Dedifferentiated amniotic fluid mesenchymal stem cell (primary cell): ENCODE data around the gene IL10RA.
"Not testable (repeated sequence)": the region's sequence is repeated elsewhere in the genome, so short reads cannot be mapped to it uniquely, and the experiment has no call there.

Experiments
- DNase-seq: peaks from one replicate; pipeline ENCODE4 v3.0.0-alpha.2; 2016; ENCODE audit errors: extremely low spot score

Gene IL10RA

DNA sequence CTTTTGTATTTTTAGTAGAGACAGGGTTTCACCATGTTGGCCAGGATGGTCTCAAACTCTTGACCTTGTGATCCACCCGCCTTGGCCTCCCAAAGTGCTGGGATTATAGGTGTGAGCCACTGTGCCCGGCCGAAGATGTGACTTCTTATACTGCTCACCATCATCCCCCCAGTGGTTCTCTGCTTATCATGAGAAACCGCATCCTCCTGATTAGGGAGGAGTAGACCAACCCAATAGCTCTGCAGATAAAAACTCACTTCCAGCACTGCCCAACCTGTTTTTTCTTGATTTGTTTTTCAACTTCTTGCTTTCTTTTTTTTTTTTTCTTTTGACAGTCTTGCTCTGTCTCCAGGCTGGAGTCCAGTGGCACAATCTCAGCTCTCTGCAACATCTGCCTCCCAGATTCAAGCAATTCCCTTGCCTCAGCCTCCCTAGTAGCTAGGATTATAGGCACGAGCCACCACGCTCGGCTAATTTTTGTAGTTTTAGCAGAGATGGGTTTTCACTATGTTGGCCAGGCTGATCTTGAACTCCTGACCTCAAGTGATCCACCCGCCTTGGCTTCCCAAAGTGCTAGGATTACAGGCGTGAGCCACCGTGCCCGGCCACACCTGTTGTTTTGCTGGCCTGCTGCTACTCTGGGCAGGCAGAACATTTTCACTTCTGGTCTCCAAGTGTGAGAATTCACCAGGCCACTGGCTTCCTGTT, 21.5 kb downstream of the IL10RA start:
- not testable (repeated sequence) for DNase-seq

DNA sequence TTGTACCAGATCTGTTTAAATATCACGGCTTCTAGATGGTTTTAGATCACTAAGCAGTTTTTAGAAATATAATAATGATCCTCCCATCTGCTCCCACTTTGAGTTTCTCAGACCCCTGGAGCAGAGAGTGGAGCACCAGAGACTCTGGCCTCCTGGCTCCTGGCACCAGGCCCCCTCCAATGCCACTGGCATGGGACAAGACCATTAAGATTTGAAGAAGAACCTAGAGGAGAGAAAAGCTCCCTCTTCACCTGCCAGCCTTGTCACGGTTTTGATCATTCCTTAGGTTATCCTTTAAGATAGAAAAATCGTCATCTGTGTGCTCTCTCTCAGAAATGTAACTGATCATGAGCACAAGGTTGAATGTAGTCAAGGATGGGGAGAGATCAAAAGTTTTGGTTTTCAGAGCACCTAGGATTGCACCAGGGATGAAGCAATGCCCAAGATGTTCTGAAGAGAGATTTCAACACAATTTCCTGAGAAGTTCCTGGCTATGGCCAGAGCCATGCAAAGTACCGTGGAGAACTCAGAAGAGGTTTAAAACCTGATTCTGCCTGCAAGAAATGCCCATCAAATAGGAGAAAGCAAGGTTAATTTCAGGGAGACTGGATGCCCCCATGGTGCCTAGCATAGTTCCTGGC, 22.2 kb downstream of the IL10RA start:
- no peak for DNase-seq

DNA sequence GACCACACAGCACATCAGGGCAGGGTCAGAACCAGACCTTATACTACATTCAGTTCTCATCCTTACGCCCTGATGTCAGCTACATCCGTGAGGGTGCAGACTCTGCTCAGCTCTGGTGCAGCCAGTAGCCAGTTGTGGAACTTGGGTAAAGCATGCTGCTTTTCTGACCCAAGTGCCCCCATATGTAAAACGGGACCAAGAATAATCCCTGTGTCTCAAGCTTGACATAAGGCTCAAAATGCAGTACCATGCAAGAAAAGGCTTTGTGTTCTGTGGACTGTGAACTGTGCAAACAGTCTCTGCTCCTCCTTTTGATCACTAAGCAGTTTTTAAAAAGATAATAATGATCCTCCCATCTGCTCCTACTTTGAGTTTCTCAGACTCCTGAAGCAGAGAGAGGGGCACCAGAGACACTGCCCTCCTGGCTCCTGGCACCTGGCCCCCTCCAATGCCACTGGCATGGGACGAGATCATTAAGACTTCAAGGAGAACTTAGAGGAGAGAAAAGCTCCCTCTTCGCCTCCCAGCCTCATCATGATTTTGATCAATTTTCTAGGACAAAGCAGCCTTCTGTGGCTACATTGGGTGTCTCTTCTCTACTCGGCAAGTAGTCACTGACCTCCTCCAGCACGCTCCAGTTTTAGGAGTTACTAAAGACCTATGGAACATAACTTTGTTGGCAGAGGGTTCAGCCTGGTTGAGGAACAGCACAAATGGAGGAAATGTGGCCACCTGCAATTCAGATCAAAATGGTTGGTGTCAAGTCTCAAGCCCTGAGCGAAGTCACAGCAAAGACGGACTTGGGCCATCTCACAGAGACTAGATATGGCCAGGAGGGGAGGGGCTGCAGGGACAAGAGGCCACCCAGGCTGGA, 23.9 kb downstream of the IL10RA start:
- DNase-seq = no peak

DNA sequence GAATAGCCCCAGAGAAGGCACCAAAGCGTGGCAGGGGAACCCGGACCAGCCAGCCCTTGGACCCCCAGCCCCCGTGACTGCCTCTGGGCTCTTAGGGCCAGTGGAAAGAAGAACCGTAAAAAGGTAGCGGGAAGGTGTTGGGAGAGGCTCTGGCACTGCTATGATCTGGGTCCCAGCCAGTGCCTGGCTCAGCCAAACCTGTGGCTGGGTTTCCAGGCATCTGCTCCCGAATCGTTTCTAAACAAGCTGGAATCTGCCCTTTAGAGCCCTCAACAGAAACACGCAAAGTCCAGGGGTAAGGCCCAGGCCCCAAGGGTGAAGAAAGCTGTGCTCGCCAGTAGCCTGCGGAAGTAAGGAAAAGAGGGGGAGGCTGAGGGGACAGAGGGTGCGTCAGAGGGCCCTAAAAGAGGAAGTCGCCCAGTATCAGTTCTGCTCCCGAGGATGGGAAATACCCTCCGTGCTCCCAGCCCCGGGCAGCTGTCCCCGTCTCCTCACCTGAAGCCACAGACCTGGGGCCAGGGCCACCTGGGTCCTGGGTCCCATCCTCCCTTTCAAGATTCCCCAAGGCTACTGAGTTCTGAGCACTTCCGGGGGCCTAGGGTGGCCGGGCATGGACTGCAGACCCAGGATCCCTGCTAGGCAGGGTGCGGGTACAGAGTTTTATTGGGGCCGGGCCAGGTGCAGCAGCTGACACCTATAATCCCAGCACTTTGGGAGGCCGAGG, 24.7 kb downstream of the IL10RA start:
- DNase-seq = no peak

DNA sequence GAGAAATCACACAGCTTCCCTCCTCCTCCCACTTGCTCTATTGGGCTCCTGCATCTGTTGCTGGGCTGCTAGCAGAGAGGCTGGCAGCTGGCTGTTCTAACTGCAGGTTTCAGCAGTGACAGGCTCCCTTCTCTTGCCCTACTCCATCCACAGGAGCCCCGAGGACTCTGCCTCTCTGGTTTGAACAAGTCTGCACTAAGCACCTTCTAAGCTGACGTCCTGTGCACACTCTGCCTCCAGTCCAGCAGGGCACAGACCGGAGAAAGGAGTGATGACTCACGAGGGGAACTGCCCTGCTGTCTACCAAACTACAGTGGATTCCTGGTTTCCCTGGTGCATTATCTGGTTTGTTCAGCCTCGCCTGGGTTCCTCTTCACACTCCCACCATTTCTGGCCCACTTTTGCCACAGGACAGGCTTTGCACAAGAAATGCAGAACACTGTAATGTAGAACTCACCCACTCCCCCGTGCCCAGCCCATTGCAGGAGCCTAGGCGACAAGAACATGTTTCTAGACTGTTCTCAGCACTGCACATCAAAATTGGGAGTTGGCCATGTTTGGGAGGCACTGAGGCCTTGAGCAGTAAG, 26.0 kb downstream of the IL10RA start:
- no peak for DNase-seq

DNA sequence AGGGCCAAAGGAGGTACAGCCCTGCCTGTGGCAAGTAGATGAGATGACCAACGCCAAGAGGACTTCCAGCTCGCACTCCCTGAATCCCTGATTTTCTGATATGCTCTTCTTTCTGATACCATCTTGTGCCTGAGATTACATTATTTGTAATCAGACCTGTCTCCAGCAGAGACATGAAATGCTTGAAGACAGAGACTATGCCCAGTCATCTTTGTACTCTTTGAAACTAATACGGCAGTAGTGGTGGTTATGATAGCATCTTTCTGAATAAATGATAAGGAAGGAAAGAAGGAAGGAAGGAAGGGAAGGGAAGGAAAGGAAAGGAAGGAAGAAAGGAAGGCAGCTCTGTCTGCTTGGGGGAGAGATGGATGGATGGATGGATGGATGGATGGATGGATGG, 27.8 kb downstream of the IL10RA start:
- no peak for DNase-seq

DNA sequence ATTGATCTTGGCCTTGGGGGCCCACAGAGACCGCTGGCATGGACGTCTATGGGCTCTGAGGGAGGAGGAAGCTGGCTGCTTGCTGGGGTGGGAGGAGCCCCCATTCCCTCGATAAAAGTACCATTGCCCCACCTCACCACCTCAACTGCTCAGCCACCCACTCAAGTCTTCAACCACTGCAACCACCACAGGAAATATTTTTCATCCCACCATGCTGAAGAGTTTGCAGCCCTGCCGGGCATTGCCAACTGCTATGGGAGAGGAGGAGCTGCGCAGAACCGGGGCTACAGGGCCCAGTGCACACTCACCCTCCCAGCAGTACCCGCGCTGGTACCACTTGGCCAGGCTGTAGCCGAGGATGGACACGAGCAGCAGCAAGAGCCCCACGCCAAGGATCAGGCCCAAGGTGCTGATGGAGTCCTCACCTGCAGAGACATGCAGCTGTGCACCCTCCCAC, 29.2 kb downstream of the IL10RA start:
- no peak for DNase-seq

DNA sequence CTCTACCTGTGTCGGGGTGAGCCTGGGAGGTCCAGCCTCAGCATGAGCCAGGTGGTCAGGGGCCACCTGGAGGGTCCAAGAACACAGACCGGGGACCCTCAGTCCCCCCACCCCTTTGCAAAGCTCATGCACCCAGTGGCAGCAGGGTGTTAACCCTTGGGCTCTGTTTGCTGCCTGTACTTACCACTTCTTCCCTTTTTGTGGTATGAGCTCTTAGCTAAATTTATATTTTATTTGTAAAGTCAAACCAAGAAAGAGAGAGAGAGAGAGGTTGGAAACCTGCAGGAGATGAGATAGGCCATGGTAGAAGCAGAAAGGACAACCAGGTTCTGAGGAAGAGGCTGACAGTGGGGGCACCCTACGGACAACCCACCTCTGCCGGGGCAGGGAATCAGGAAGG, 29.9 kb downstream of the IL10RA start:
- no peak for DNase-seq

DNA sequence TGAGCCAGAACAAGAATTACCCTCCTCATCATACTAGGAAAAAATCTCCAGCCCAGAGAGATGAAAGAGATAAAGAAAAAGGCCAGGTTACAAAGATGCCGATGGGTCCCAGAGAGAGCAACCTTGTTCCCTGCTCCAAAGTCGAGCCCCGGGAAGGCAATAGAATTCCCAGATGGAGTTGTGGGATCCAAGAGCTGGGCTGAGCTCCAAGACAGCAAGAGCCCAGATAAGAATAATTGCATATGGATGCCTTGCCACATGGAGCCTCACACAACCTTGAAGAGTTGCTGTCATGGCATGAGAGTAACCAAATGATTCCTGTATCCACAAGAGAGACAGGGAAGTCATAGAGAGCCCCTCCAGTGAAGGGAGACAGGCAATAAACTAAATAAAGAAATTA, 30.9 kb downstream of the IL10RA start:
- no peak for DNase-seq

DNA sequence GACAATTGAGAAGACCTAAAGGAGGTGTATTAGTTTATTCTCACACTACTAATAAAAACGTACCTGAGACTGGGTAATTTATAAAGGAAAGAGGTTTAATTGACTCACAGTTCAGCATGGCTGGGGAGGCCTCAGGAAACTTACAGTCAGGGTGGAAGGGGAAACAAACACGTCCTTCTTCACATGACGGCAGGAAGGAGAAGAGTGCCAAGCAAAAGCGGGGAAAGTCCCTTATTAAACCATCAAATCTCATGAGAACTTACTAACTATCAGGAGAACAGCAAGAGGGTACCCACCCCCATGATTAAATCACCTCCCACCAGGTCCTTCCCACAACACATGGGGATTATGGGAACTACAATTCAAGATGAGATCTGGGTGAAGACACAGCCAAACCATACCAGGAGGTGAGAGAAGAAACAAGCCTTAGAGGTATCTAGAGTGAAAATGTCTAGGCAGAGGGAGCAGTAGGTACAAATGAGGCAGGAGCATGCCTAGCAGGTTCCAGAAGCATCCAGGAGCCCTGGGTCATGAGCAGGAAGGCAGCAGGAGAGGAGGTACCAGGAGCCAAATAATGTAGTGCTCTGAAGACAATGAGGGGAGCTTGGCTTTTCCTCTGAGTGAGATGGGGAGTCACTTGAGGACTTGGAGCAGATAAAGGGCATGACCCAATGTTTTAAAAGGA, 31.6 kb downstream of the IL10RA start:
- DNase-seq = no peak

DNA sequence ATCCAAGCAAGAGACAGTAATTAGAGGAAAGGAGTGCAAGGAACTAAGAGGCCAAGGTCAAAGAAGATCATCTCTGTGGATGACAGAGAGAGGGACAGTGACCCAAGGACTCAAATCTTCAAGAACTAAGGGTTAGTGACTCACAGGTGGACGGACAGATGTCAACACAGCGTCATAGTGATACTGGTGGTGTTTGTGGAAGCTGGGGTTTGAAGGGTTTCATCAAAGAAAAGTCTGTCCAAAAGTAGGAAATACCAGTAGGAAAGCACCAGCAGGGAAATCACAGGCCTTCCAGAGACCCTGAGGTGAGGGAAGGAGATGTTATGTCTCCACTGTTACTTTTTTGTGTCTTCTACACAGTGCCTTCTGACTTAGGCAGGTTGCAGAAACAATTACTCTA, 32.2 kb downstream of the IL10RA start:
- no peak for DNase-seq

DNA sequence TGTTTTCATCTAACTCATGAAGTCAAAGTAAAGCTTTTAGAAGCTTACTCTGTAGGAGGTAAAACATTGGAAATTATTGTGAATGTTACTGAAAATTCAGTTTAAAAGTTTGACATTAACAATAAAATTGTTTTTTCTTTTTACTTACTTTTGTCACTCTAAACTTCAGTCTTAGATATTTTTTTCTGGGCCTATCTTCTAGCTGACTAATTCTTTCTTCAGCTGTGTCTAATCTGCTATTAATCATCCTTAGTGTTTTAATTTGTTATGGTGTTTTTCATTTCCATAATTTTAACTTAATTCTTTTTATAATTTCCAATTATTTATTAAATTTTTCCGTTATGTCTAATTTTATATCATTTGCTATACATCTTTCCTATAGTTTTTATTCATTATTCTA, 35.0 kb downstream of the IL10RA start:
- DNase-seq = no peak

DNA sequence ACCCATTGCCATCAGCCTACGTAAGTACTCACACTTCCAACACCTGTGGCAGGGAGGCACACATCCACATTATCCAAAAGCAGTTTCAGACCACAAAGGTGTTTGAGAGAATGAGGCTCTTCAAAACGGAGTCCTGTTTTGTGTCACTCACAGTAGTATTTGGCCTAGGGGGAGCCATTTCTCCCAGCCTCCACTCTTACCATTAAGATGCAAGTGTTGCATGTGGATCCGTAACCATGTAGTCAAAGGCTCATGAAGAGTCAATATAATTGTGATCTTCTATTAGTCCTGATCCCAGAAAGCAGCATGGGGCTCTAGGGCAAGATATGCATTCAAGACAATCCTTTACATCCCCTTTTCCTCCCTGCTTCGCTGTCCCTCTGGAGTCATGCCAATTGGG, 41.5 kb downstream of the IL10RA start:
- no peak for DNase-seq

DNA sequence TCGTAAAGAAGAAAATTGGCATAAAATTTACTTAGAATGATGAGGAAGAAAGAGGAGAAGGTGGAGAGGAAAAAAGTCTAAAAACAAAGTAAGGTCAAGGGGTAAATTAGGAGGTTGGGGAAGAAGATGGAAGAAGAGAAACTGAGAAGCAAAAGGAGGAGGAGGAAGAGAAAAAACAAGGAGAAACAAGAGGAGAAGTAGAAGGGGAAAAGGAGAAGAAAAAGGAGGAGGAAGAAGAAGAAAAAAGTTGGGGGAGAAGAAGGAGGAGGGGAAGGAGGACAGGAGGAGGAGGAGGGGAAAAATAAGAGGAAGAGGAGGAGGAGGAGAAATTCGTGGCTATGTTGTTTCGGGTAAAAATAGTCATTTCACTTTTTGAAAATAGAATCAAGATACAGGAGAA, 42.4 kb downstream of the IL10RA start:
- no peak for DNase-seq

DNA sequence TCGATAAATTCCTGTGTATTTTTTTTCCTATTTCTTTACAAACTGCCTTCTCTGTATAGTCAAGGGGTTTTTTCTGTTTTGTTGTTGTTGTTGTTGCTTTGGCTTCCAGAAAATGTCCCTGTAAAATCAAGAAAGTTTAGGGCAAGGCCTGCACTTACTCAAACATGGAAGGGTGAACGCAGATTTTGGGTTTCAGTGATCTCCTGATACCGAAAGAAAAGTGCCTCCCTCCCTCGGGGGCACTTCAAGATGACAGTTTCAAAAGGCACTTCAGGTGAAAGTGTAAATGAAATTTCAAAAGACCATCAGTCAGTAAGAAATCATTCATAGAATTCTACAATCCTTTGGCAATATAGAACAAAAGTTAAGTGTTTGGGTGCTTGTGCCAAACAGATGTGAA, 47.2 kb downstream of the IL10RA start:
- no peak for DNase-seq

DNA sequence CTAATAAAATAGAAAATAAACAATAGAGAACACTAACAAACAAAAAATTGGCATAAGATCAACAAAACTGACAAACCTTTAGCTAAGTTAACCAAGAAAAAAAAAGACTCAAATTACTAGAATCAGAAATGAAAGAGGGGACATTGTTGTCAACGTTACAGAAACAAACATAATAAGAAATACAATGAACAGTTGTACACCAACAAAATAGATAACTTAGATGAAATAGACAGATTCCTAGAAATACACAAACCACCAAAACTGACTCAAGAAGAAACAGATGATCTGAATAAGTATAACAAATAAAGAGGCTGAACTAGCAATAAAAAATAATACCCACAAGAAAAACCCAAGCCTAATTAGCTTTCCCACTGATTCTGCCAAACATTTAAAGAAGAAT, 55.9 kb downstream of the IL10RA start:
- DNase-seq = no peak

DNA sequence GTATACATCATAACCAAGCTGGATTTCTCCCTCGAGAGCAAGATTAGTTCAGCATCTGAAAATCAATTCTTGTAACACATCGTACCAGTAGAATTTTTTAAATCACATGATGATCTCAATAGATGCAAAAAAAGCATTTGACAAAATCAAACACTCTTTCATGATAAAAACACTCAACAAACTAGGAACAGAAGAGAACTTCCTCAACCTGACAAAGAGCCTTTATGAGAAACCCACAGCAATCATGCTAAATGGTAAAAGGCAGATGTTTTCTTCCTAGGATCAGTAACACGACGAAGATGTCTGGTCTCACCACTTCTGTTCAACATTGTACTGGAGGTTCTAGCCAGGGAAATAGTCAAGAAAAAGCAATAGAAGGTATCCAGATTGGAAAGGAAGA, 56.6 kb downstream of the IL10RA start:
- DNase-seq = no peak

DNA sequence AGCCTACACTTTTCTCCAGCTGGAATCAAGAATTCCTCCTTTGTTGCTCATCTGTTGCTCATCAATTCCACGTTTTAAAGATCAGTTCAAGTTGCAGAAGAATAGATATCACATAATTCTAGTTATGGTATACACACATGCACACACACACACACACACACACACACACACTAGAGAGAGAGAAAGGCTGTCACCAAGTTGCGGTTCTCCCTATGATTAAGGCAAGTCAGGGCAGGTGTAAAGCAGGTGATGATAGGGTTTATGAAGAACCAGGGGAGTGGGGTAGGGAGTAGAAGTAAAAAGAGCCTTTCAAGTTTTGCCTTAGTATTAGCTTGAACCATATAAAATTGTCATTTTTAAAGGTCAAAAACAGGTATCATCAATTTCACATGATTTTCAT, 59.0 kb downstream of the IL10RA start:
- DNase-seq = no peak

DNA sequence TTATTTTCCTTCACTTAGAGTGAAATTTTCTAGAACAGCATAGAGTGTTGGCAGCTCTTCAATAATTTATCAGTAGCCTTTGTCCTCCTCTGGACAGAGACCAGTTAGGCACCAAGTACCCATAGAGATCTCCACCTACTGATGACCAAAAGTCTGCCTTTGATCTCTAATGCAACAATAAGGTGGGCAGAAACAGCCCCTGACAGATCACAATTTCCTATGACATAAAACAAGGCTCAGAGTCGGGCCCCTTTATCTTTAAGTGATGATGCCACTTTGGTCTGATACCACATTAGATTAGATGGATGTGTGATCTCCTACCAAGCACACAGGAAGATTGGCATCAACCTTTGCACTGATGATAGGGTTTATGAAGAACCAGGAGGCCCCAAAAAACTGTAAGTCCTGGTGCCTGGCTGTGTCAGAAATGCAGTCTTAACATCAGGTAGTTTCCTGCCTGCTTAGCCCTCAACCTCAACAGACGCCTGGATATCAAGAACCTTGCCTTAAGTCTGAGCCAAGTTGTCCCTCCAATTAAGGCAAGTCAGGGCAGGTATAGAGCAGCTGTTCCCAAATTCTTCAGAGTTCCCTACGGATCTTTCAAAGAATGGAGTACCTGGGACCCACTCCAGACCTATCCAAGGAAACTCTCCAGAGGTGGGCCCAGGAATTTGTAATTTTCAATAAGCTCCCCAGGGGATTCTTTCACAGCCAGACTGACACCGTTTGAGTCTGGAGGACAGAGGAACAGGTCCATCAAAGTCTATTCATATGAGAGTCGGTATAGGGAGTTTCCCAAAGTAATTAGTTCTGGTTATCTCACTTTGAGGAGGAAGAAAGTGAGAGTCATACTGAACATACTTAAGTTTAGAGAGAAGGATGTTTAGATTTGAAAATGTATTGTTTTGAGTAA, 60.1 kb downstream of the IL10RA start:
- no peak for DNase-seq
